BJ (cell line): ENCODE results near the gene CTNNB1. TPM values are rescaled to one million over a fixed set of nuclear protein-coding genes. Genes with fewer than 3 reads are reported as not detected.

Experiments
- CTCF ChIA-PET: fragments of 350-600 bp; formaldehyde crosslinking; extraction: SDS; loops from one replicate; lab custom pipeline; 2021; ENCODE audit warnings: antibody characterized with exemption, inconsistent platforms; lab: Yijun Ruan, JAX
- POLR2A ChIA-PET: fragments of 300-600 bp; sonication (Branson Sonifier 250); formaldehyde crosslinking; extraction: SDS; loops from one replicate; lab custom pipeline; 2021; ENCODE audit warnings: antibody characterized with exemption; lab: Charles Lee
- DNase-seq: peaks from one replicate; pipeline ENCODE4 v3.0.0-alpha.2; 2011; ENCODE audit warnings: low read depth
- H3K27me3 ChIP-seq: 2 replicates; pipeline ENCODE4 v1.6.0; 2011; ENCODE audit warnings: low read length; ENCODE audit not compliant: control insufficient read depth, insufficient read depth
- H3K36me3 ChIP-seq: 2 replicates; pipeline ENCODE4 v1.5.1; 2011; ENCODE audit warnings: low read length; ENCODE audit not compliant: control insufficient read depth, insufficient read depth
- H3K4me3 ChIP-seq: 2 replicates; pipeline ENCODE4 v1.5.1; 2011; ENCODE audit warnings: low read depth, mild to moderate bottlenecking, control low read depth, low read length
- polyA plus RNA-seq: library from polyadenylated mRNA; depleted of rRNA; stranded (reverse); fragments of >200 nt; gene quantifications from 2 replicates; pipeline ENCODE4 v1.2.3, GENCODE V29; 2011
- TF ChIP-seq, protein P1 (sequence below): IDR thresholded peaks from 2 replicates; pipeline ENCODE4 v1.5.1; 2011; ENCODE audit warnings: low read depth, mild to moderate bottlenecking, control low read depth, inconsistent platforms, low read length, moderate library complexity; ENCODE audit not compliant: insufficient read depth

CTNNB1 gene
- polyA plus RNA-seq, 1 experiment: 496 TPM

DNA sequence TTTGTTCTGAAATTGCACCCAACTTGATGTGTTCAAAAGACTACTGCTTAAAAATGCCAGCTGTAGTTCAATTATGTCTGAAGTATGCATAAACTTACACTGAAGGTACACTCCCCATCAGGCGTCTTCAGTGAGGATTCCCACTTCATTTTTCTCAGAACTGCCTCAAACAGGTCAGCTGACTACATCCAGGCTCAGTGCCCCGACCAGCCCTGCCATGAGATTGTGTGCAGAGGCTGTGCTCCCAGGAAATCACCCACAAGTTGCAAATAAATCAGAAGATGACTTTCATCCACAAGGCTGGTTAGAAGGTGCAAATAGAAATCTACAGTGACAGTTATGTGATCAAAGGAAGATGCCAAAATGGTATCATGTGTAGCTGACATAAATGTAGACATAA, 51.5 kb downstream of the CTNNB1 start:
- POLR2A ChIA-PET: no interaction called here
- CTCF ChIA-PET: no interaction called here
- DNase-seq: no peak
- Histone ChIP-seq H3K4me3 (no peak overlapping the region), H3K36me3 (no peaks in the 10 kb centered on the region), H3K27me3 (no peaks in the 10 kb centered on the region)
- TF ChIP-seq, protein P1, sequence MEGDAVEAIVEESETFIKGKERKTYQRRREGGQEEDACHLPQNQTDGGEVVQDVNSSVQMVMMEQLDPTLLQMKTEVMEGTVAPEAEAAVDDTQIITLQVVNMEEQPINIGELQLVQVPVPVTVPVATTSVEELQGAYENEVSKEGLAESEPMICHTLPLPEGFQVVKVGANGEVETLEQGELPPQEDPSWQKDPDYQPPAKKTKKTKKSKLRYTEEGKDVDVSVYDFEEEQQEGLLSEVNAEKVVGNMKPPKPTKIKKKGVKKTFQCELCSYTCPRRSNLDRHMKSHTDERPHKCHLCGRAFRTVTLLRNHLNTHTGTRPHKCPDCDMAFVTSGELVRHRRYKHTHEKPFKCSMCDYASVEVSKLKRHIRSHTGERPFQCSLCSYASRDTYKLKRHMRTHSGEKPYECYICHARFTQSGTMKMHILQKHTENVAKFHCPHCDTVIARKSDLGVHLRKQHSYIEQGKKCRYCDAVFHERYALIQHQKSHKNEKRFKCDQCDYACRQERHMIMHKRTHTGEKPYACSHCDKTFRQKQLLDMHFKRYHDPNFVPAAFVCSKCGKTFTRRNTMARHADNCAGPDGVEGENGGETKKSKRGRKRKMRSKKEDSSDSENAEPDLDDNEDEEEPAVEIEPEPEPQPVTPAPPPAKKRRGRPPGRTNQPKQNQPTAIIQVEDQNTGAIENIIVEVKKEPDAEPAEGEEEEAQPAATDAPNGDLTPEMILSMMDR: no peak

DNA sequence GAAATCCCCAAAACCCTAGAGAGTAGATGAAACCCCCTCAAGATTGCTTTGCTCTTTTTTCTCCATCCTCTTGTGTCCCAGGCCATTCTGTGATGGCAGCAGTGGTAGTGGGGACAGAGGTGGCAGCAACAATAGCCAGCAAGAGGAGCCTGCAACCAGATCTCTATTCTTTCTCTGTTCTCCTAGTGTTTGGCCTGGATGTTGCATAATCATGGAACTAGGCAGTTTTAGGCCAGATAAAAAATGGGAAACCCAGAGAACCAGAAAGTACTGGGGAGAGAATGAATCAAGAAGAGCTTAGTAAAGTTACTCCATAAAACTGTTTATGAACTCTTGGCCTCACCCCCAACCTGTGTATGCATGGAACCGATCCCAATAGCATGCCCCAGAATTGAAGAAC, 52.3 kb downstream of the CTNNB1 start:
- TF ChIP-seq, protein P1: no peak
- DNase-seq: no peak
- Histone ChIP-seq H3K36me3 (no peaks in the 10 kb centered on the region), H3K4me3 (no peak overlapping the region), H3K27me3 (no peaks in the 10 kb centered on the region)
- ChIA-PET POLR2A (no interaction called here), CTCF (no interaction called here)

DNA sequence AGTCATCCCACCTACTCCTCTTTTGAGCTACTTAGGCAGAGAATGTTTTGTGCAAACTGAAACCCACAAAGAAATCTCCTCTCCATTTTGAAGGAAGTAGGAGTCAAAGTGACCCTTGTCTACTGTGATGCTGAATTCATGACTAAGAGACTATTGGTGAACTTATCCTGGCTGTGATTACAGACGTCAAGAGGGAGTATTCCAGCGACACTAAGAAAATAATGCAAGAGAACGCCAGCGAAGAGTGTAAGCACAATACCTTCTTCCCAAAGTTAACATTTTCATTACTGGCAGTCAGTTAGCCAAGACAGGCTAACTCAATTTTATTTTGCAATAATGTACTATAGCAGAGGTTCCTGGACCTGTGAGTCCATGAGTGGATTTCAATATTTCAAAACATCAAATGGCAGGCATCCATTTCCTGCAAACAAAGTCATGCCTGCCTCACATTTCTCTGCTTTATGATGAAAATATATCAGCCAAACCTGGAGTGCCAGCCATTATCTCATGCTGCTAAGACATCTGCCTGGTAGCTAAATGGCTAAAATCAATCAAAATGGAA, 59.0 kb downstream of the CTNNB1 start:
- TF ChIP-seq, protein P1: no peak
- ChIA-PET CTCF (no interaction called here), POLR2A (no interaction called here)
- H3K4me3 ChIP-seq: no peak overlapping the region
- no peaks in the 10 kb centered on the region for H3K27me3 ChIP-seq
- no peak for DNase-seq
- H3K36me3 ChIP-seq: no peaks in the 10 kb centered on the region

DNA sequence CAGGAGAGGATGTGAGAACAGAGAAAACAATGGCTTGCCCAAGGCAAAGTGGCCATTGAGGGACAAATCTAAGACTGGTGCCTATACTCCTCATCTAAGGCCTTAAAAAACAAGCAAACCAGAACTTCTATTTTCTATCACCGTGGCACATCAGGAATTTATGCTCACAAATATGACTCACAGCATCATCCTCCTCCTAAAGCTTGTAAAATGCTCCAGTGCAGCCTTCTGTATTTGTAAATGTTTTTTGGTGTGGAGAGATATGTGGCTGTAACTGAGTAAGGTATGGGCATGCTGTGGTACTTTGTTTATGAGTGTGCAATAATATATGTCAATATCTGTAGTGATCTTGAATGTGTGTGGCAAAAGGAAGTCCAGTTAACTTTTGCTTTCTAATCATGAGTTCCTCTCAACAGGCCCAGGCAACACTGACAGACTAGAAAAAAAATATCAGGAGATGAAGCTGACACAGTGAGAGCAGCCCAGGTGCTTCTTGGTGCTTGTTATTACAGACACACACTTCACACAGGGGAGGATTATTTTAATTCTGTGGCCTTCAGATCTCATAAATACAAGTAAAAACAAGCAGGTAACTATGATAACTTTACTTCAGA, 60.3 kb downstream of the CTNNB1 start:
- ChIA-PET POLR2A (interaction anchor here (0.6 kb wide), 1 partner anchor 57 kb away, joined by 7 read pairs; no protein-coding TSS in a partner anchor), CTCF (interaction anchor here (0.9 kb wide), 1 partner anchor 140 kb away, joined by 3 read pairs; no protein-coding TSS in a partner anchor)
- Histone ChIP-seq H3K27me3 (no peaks in the 10 kb centered on the region), H3K4me3 (no peak overlapping the region), H3K36me3 (no peaks in the 10 kb centered on the region)
- peak; percentile 47 for DNase-seq
- TF ChIP-seq, protein P1: no peak

- Histone ChIP-seq H3K27me3 (no peaks in the 10 kb centered on the region), H3K36me3 (no peaks in the 10 kb centered on the region), H3K4me3 (no peak overlapping the region)
- ChIA-PET POLR2A (no interaction called here), CTCF (interaction anchor here (0.9 kb wide), 1 partner anchor 141 kb away, joined by 3 read pairs; no protein-coding TSS in a partner anchor)
- TF ChIP-seq, protein P1: no peak
- DNase-seq: no peak
Measured at GRCh38 chr3:41260063-41260450, 60.8 kb downstream of the CTNNB1 start.
